Raji (cell line): ENCODE data around the gene PARN.

Experiments used
- POLR2A ChIP-seq: IDR thresholded peaks from 2 replicates; pipeline ENCODE4 v1.6.1; 2011; ENCODE audit warnings: low read depth, low read length, control low read depth; ENCODE audit not compliant: insufficient read depth

PARN gene

GRCh38 chr16:14485811-14486519, 144.1 kb downstream of the PARN start:
- TF ChIP-seq POLR2A, result no peak

GRCh38 chr16:14485121-14485551, 144.9 kb downstream of the PARN start:
- no peak for TF ChIP-seq POLR2A

- TF ChIP-seq POLR2A, result no peak
Observed at GRCh38 chr16:14483819-14484385, 146.2 kb downstream of the PARN start.

GRCh38 chr16:14476183-14476582, 153.9 kb downstream of the PARN start:
- no peak for TF ChIP-seq POLR2A

GRCh38 chr16:14475370-14476139, 154.5 kb downstream of the PARN start:
- TF ChIP-seq POLR2A, result no peak

GRCh38 chr16:14473488-14473887, 156.6 kb downstream of the PARN start:
- no peak for TF ChIP-seq POLR2A

- TF ChIP-seq POLR2A, result no peak
Observed at GRCh38 chr16:14472357-14472756, 157.7 kb downstream of the PARN start.

GRCh38 chr16:14470788-14471187, 159.3 kb downstream of the PARN start:
- no peak for TF ChIP-seq POLR2A

- no peak for TF ChIP-seq POLR2A
Observed at GRCh38 chr16:14465799-14466198, 164.3 kb downstream of the PARN start.

- TF ChIP-seq POLR2A, result no peak
Observed at GRCh38 chr16:14464796-14465195, 165.3 kb downstream of the PARN start.

- TF ChIP-seq POLR2A, result no peak
Observed at GRCh38 chr16:14464192-14464591, 165.9 kb downstream of the PARN start.

GRCh38 chr16:14462811-14463210, 167.2 kb downstream of the PARN start:
- no peak for TF ChIP-seq POLR2A

GRCh38 chr16:14460726-14461125, 169.3 kb downstream of the PARN start:
- TF ChIP-seq POLR2A, result no peak

- no peak for TF ChIP-seq POLR2A
Observed at GRCh38 chr16:14458576-14458975, 171.5 kb downstream of the PARN start.

GRCh38 chr16:14456793-14457481, 173.1 kb downstream of the PARN start:
- no peak for TF ChIP-seq POLR2A
